H1 (cell line): ENCODE measurements around the gene RAB1B. TPM values are rescaled to one million over a fixed set of nuclear protein-coding genes. Genes with fewer than 3 reads are reported as not detected.
A peak's percentile ranks its signal among the peaks of the same experiment; 100 is the strongest.

Experiments used
- CTCF ChIA-PET: fragments of 300-600 bp; sonication (Branson Sonifier 250); formaldehyde crosslinking; loops from one replicate; lab custom pipeline; 2021; ENCODE audit not compliant: partially characterized antibody; lab: Charles Lee
- POLR2A ChIA-PET: fragments of 300-600 bp; sonication (Branson Sonifier 250); formaldehyde crosslinking; loops from one replicate; lab custom pipeline; 2021; ENCODE audit warnings: inconsistent platforms; ENCODE audit not compliant: partially characterized antibody; lab: Charles Lee
- DNase-seq, 2 experiments: peaks; one replicate each; pipeline versions ENCODE4 v3.0.0 to v3.0.0-alpha.2; 2010 to 2022; ENCODE audit warnings: low spot score in 2 of 2, low read depth in 1 of 2, mixed read lengths in 1 of 2
- FAIRE-seq: peaks from 2 replicates; lab custom pipeline; 2011; peaks lifted over from hg19 to GRCh38; lab: Jason Lieb, UNC
- H2AFZ ChIP-seq: 2 replicates; pipeline ENCODE4 v1.8.1; 2012; ENCODE audit warnings: low read length, inconsistent platforms
- H2AK5ac ChIP-seq: 2 replicates; pipeline ENCODE4 v1.6.1; 2013; ENCODE audit warnings: low read depth, low read length
- H2BK120ac ChIP-seq: replicated peaks from 2 replicates; pipeline ENCODE3; 2013; ENCODE audit warnings: low read depth, low read length, inconsistent platforms
- H2BK12ac ChIP-seq: 2 replicates; pipeline ENCODE4 v1.6.1; 2013; ENCODE audit warnings: low read depth, low read length
- H2BK15ac ChIP-seq: 2 replicates; pipeline ENCODE4 v1.6.1; 2013; ENCODE audit warnings: low read length
- H2BK20ac ChIP-seq: 2 replicates; pipeline ENCODE4 v1.6.1; 2013; ENCODE audit warnings: low read length
- H2BK5ac ChIP-seq: 2 replicates; pipeline ENCODE4 v1.6.1; 2013; ENCODE audit warnings: low read depth, low read length
- H3K14ac ChIP-seq: 2 replicates; pipeline ENCODE4 v1.6.1; 2013; ENCODE audit warnings: inconsistent platforms; ENCODE audit not compliant: insufficient read length
- H3K18ac ChIP-seq: 2 replicates; pipeline ENCODE4 v1.6.1; 2013; ENCODE audit warnings: low read length; ENCODE audit errors: extremely low read depth
- H3K23ac ChIP-seq: 2 replicates; pipeline ENCODE4 v1.6.1; 2013; ENCODE audit warnings: inconsistent platforms; ENCODE audit not compliant: insufficient read length
- H3K23me2 ChIP-seq: 2 replicates; pipeline ENCODE4 v1.6.1; 2013; ENCODE audit warnings: low read depth, low read length
- H3K27ac ChIP-seq: 2 replicates; pipeline ENCODE4 v1.6.1; 2011; ENCODE audit warnings: low read depth, low read length, inconsistent platforms
- H3K27me3 ChIP-seq, 4 experiments: replicated peaks in 1 of 4; 1 replicate in 1 of 4; 2 replicates in 3 of 4; pipeline versions ENCODE4 v1.6.1 to v1.8.1; 2011 to 2013; ENCODE audit warnings: low read length in 3 of 4, mild to moderate bottlenecking in 3 of 4, inconsistent platforms in 2 of 4, mixed read lengths in 2 of 4, moderate library complexity in 1 of 4; ENCODE audit not compliant: control insufficient read depth in 3 of 4, insufficient read depth in 3 of 4; ENCODE audit errors: extremely low read depth in 1 of 4
- H3K36me3 ChIP-seq, 4 experiments: 2 replicates each; pipeline versions ENCODE4 v1.6.1 to v1.8.1; 2011 to 2013; ENCODE audit warnings: mild to moderate bottlenecking in 4 of 4, low read length in 3 of 4, moderate library complexity in 2 of 4, control low read depth in 1 of 4, inconsistent platforms in 1 of 4; ENCODE audit not compliant: insufficient read depth in 4 of 4, control insufficient read depth in 2 of 4
- H3K4ac ChIP-seq: replicated peaks from 2 replicates; pipeline ENCODE3; 2013; ENCODE audit warnings: low read length, low read depth, mixed read lengths, inconsistent platforms; ENCODE audit not compliant: insufficient read length
- H3K4me1 ChIP-seq, 4 experiments: replicated peaks in 1 of 4; 1 replicate in 1 of 4; 2 replicates in 3 of 4; pipeline versions ENCODE4 v1.6.1 to v1.8.1; 2011 to 2013; ENCODE audit warnings: low read length in 3 of 4, inconsistent platforms in 2 of 4, mixed read lengths in 1 of 4; ENCODE audit not compliant: insufficient read depth in 4 of 4, control insufficient read depth in 3 of 4
- H3K4me2 ChIP-seq, 2 experiments: 2 replicates each; pipeline versions ENCODE4 v1.6.1 to v1.8.1; 2011 to 2013; ENCODE audit warnings: low read depth in 2 of 2, low read length in 2 of 2, control low read depth in 1 of 2, inconsistent platforms in 1 of 2, mild to moderate bottlenecking in 1 of 2; ENCODE audit not compliant: insufficient read depth in 1 of 2
- H3K4me3 ChIP-seq, 4 experiments: fragments of 200-600, 300-600 bp in 1 of 4; sonication (generic), shearing (Covaris generic), sonication (Bioruptor Twin) in 1 of 4; 2 replicates each; pipeline versions ENCODE4 v1.5.1 to v1.8.1; 2011 to 2016; ENCODE audit warnings: low read length in 4 of 4, low read depth in 3 of 4, control low read depth in 2 of 4, inconsistent platforms in 2 of 4, mild to moderate bottlenecking in 2 of 4, mixed read lengths in 1 of 4, moderate library complexity in 1 of 4; ENCODE audit not compliant: insufficient read depth in 2 of 4; ENCODE audit errors: extremely low read depth in 1 of 4
- H3K56ac ChIP-seq: replicated peaks from 2 replicates; pipeline ENCODE3; 2013; ENCODE audit warnings: low read depth, mild to moderate bottlenecking, mixed read lengths, low read length, inconsistent platforms; ENCODE audit not compliant: insufficient read length
- H3K79me1 ChIP-seq: 2 replicates; pipeline ENCODE4 v1.6.1; 2013; ENCODE audit warnings: low read depth, low read length, control low read depth
- H3K79me2 ChIP-seq, 2 experiments: 2 replicates each; pipeline versions ENCODE4 v1.6.1 to v1.8.1; 2012 to 2013; ENCODE audit warnings: low read length in 2 of 2, mild to moderate bottlenecking in 2 of 2, inconsistent platforms in 1 of 2; ENCODE audit not compliant: insufficient read depth in 2 of 2, control insufficient read depth in 1 of 2
- H3K9ac ChIP-seq, 4 experiments: replicated peaks in 1 of 4; 1 replicate in 1 of 4; 2 replicates in 3 of 4; pipeline versions ENCODE4 v1.6.1 to v1.8.1; 2011 to 2013; ENCODE audit warnings: low read depth in 3 of 4, low read length in 3 of 4, control low read depth in 2 of 4, mild to moderate bottlenecking in 2 of 4, moderate library complexity in 2 of 4, inconsistent platforms in 1 of 4; ENCODE audit errors: extremely low read depth in 1 of 4
- H3K9me3 ChIP-seq, 2 experiments: 2 replicates each; pipeline versions ENCODE4 v1.6.1 to v1.8.1; 2012 to 2013; ENCODE audit warnings: mild to moderate bottlenecking in 2 of 2, moderate library complexity in 2 of 2, control low read depth in 1 of 2, inconsistent platforms in 1 of 2, low read depth in 1 of 2, low read length in 1 of 2, mixed read lengths in 1 of 2; ENCODE audit not compliant: insufficient read depth in 2 of 2
- H4K20me1 ChIP-seq, 2 experiments: replicated peaks in 1 of 2; 2 replicates each; pipeline versions ENCODE3 to v1.8.1; 2011 to 2013; ENCODE audit warnings: inconsistent platforms in 2 of 2, low read length in 2 of 2, mild to moderate bottlenecking in 1 of 2; ENCODE audit not compliant: insufficient read depth in 2 of 2, control insufficient read depth in 1 of 2
- H4K5ac ChIP-seq: 2 replicates; pipeline ENCODE4 v1.6.1; 2013; ENCODE audit warnings: low read length, low read depth, mixed read lengths, inconsistent platforms; ENCODE audit not compliant: insufficient read length
- H4K8ac ChIP-seq: 2 replicates; pipeline ENCODE4 v1.8.0; 2013; ENCODE audit warnings: mild to moderate bottlenecking, moderate library complexity, low read length, inconsistent platforms; ENCODE audit not compliant: insufficient read depth; ENCODE audit errors: extremely low read depth
- H4K91ac ChIP-seq: replicated peaks from 2 replicates; pipeline ENCODE3; 2013; ENCODE audit warnings: low read length, mixed read lengths, inconsistent platforms; ENCODE audit not compliant: insufficient read length
- PHF8 ChIP-seq: fragments of 200-600 bp; sonication (generic); conservative IDR thresholded peaks from 2 replicates; pipeline ENCODE4 v1.7.1; 2012; ENCODE audit warnings: low read depth, mild to moderate bottlenecking, inconsistent platforms, low read length, moderate library complexity
- WGBS, 2 experiments: shearing (Covaris generic) in 1 of 2; methylation state at CpG; one replicate each; pipeline versions ENCODE4 v1.1.6 to v1.1.7; 2013 to 2015; ENCODE audit warnings: low lambda C conversion rate in 2 of 2, mixed read lengths in 2 of 2, inconsistent platforms in 1 of 2, low coverage in 1 of 2, missing lambda C conversion rate in 1 of 2; ENCODE audit not compliant: insufficient replicate concordance in 2 of 2, insufficient coverage in 1 of 2, insufficient read length in 1 of 2; ENCODE audit errors: extremely low coverage in 1 of 2, missing lambda C conversion rate in 1 of 2; 5-methylcytosine and 5-hydroxymethylcytosine counted together
- polyA plus RNA-seq, 7 experiments: library from polyadenylated mRNA; depleted of rRNA in 3 of 7; stranded (reverse) in 5 of 7; unstranded in 2 of 7; fragments of >200 nt in 5 of 7; fragments of 200-250 nt in 2 of 7; gene quantifications; 1 replicate in 5 of 7; 2 replicates in 1 of 7; 4 replicates in 1 of 7; pipeline versions ENCODE4 v1.2.1 to v1.2.3, GENCODE V29; 2011 to 2013; ENCODE audit warnings: missing spikeins in 2 of 7, mixed read lengths in 2 of 7
- total RNA-seq: library from RNA; stranded (reverse); fragmentation: NEBNext Ultra II Directional; extraction: Animal tissue kit (Norgen Biotek cat#: 25700); gene quantifications from 2 replicates; pipeline ENCODE4 v1.2.1, GENCODE V29; 2021

RAB1B gene
- total and polyA plus RNA-seq, 2 of the 8 experiments (the other 6 are each of a cell fraction or from before 2014, with no cell fraction given) = 100 to 217 TPM

DNA sequence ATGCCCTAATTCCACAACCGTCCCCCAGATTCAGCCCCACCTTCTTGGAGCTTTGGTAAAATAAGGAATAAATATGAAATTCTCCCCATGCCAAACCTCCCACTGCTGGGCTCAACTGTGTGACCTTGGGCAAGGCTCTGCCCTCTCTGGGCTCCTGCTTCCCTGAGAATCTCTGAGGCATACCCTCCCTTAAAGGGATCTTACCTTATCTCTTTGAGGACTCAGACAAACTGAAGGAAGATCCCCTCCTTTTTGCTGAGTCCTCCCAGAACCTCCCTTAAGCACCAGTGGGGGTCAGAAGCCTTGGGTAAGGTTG is 45.7 kb downstream of the RAB1B start:
- no peak overlapping the region for H3K23ac ChIP-seq
- DNase-seq = no peak
- no peaks in the 10 kb centered on the region for H3K79me1 ChIP-seq
- no peak overlapping the region for H4K91ac ChIP-seq
- TF ChIP-seq PHF8 = no peak
- H2BK12ac ChIP-seq = peak overlapping the region; percentile 71; the same call in 1 of the 2 replicates
- H3K9me3 ChIP-seq = no peaks in the 10 kb centered on the region
- CTCF ChIA-PET = interaction anchor here (0.9 to 11.7 kb wide), 9 partner anchors 8 to 72 kb away, joined by 3 to 242 read pairs (median 27); partner anchors contain the start of genes B4GAT1 and RIN1
- peaks cover 12 to 33% (median 22%) of the 10 kb centered on the region in 4 experiments for H3K4me1 ChIP-seq
- no peak overlapping the region for H2AK5ac ChIP-seq
- peak overlapping the region in 1 of 4 experiments; percentile 70; a peak in 2 of 8 replicates for H3K4me3 ChIP-seq
- no peaks in the 10 kb centered on the region for H4K20me1 ChIP-seq
- POLR2A ChIA-PET = interaction anchor here (1.7 to 2.5 kb wide), 3 partner anchors 8 to 25 kb away, joined by 6 to 10 read pairs (median 7); partner anchors contain the start of gene YIF1A
- no peaks in the 10 kb centered on the region for H3K79me2 ChIP-seq
- no peaks in the 10 kb centered on the region for H3K36me3 ChIP-seq
- peak overlapping the region; percentile 38; the same call in 1 of the 2 replicates for H3K18ac ChIP-seq
- no peak overlapping the region for H3K56ac ChIP-seq
- peak overlapping the region; percentile 48 to 88; a peak in 3 of 4 replicates for H3K4me2 ChIP-seq
- no peak overlapping the region for H2BK20ac ChIP-seq
- no peak for FAIRE-seq
- H2BK5ac ChIP-seq = no peak overlapping the region
- H2BK120ac ChIP-seq = no peak overlapping the region
- no peak overlapping the region for H3K4ac ChIP-seq
- no peak overlapping the region for H3K9ac ChIP-seq
- H3K27ac ChIP-seq = no peak overlapping the region
- no peak overlapping the region for H4K8ac ChIP-seq
- no peak overlapping the region for H4K5ac ChIP-seq
- peaks cover 0 to 3% (median 1%) of the 10 kb centered on the region in 4 experiments; a peak in 2 of 7 replicates for H3K27me3 ChIP-seq
- H2AFZ ChIP-seq = no peak overlapping the region
- no peak overlapping the region for H3K14ac ChIP-seq
- H2BK15ac ChIP-seq = no peak overlapping the region
- H3K23me2 ChIP-seq = peaks cover 8% of the 10 kb centered on the region
- 64% methylated on average over 1 of the region's 1 CpG; no CpG with 5 or more reads in 1 of the 2 experiments for WGBS, 2 experiments
